Measurements from ENCODE around the gene BSG. TPM values are rescaled to one million over a fixed set of nuclear protein-coding genes. Genes with fewer than 3 reads are reported as not detected.
A peak's percentile ranks its signal among the peaks of the same experiment; 100 is the strongest.

BSG gene
- polyA plus RNA-seq, 1 donor from 2014 or later, result 209 TPM

GRCh38 chr19:590396-590745 lies 18.0 kb downstream of the BSG start:
- Histone ChIP-seq H3K4me3 (ENCODE audit: low read length) (peak overlapping the region; percentile 66), H3K9ac (ENCODE audit: low read length) (peak overlapping the region; percentile 57), H3K4me2 (ENCODE audit: low read length) (no peak overlapping the region), H3F3A (ENCODE audit: insufficient read depth, low read length, poor library complexity, severe bottlenecking) (no peaks in the 10 kb centered on the region), H3K79me2 (replicated peaks; ENCODE audit: insufficient read depth, low read length) (no peaks in the 10 kb centered on the region), H3K27ac (ENCODE audit: low read length) (no peak overlapping the region), H3K9me2 (ENCODE audit: insufficient read depth, low read length) (no peaks in the 10 kb centered on the region), H3K27me3 (ENCODE audit: insufficient read depth, low read depth, low read length) (peaks cover 26% of the 10 kb centered on the region), H3K36me3 (ENCODE audit: insufficient read depth, low read length) (no peaks in the 10 kb centered on the region), H3K9me3 (ENCODE audit: low read length) (no peaks in the 10 kb centered on the region), H2AFZ (ENCODE audit: low read depth, low read length) (no peak overlapping the region), H4K20me1 (ENCODE audit: insufficient read depth) (peaks cover 9% of the 10 kb centered on the region)
- TF ChIP-seq EZH2 (IDR thresholded peaks at IDR 0.05; ENCODE audit: borderline replicate concordance, insufficient read depth, low read length, poor library complexity, severe bottlenecking) (no peak), POLR2AphosphoS5 (IDR thresholded peaks at IDR 0.05) (no peak), REST (IDR thresholded peaks at IDR 0.05; ENCODE audit: borderline replicate concordance) (no peak), SMC3 (conservative IDR thresholded peaks at IDR 0.05; ENCODE audit: poor library complexity) (no peak), RAD21 (conservative IDR thresholded peaks at IDR 0.05) (no peak), EP300 (conservative IDR thresholded peaks at IDR 0.05; ENCODE audit: poor library complexity, severe bottlenecking) (no peak), CTCF (IDR thresholded peaks at IDR 0.05; ENCODE audit: poor library complexity, severe bottlenecking) (no peak), TAF1 (IDR thresholded peaks at IDR 0.05; ENCODE audit: low read depth) (no peak), MXI1 (conservative IDR thresholded peaks at IDR 0.05; ENCODE audit: poor library complexity, severe bottlenecking) (no peak)

- Histone ChIP-seq H3K79me2 (replicated peaks; ENCODE audit: insufficient read depth, low read length) (no peaks in the 10 kb centered on the region), H4K20me1 (ENCODE audit: insufficient read depth) (peaks cover 9% of the 10 kb centered on the region), H3F3A (ENCODE audit: insufficient read depth, low read length, poor library complexity, severe bottlenecking) (no peaks in the 10 kb centered on the region), H3K4me2 (ENCODE audit: low read length) (no peak overlapping the region), H3K27me3 (ENCODE audit: insufficient read depth, low read depth, low read length) (peaks cover 26% of the 10 kb centered on the region), H3K9me2 (ENCODE audit: insufficient read depth, low read length) (no peaks in the 10 kb centered on the region), H2AFZ (ENCODE audit: low read depth, low read length) (no peak overlapping the region), H3K27ac (ENCODE audit: low read length) (no peak overlapping the region), H3K4me3 (ENCODE audit: low read length) (peak overlapping the region; percentile 66), H3K9me3 (ENCODE audit: low read length) (no peaks in the 10 kb centered on the region), H3K9ac (ENCODE audit: low read length) (peak overlapping the region; percentile 57), H3K36me3 (ENCODE audit: insufficient read depth, low read length) (no peaks in the 10 kb centered on the region)
- no peak for TF ChIP-seq POLR2AphosphoS5 (IDR thresholded peaks at IDR 0.05)
- no peak for TF ChIP-seq EZH2 (IDR thresholded peaks at IDR 0.05; ENCODE audit: borderline replicate concordance, insufficient read depth, low read length, poor library complexity, severe bottlenecking)
- no peak for TF ChIP-seq MXI1 (conservative IDR thresholded peaks at IDR 0.05; ENCODE audit: poor library complexity, severe bottlenecking)
- no peak for TF ChIP-seq CTCF (IDR thresholded peaks at IDR 0.05; ENCODE audit: poor library complexity, severe bottlenecking)
- TF ChIP-seq SMC3 (conservative IDR thresholded peaks at IDR 0.05; ENCODE audit: poor library complexity), result no peak
- TF ChIP-seq EP300 (conservative IDR thresholded peaks at IDR 0.05; ENCODE audit: poor library complexity, severe bottlenecking), result no peak
- TF ChIP-seq TAF1 (IDR thresholded peaks at IDR 0.05; ENCODE audit: low read depth), result no peak
- no peak for TF ChIP-seq REST (IDR thresholded peaks at IDR 0.05; ENCODE audit: borderline replicate concordance)
- no peak for TF ChIP-seq RAD21 (conservative IDR thresholded peaks at IDR 0.05)
Measured at GRCh38 chr19:590750-591098, 18.3 kb downstream of the BSG start.

All from neural cell (in vitro differentiated cells).